Naive B cell (primary cell): ENCODE data around the gene MRPS31. TPM values are rescaled to one million over a fixed set of nuclear protein-coding genes. Genes with fewer than 3 reads are reported as not detected.

ENCODE experiments used
- ATAC-seq, 2 donors: fragments of 150-1000 bp; cut with Tn5 transposase; 2 replicates each; pipeline ENCODE4 v1.10.0; 2021; ENCODE audit warnings: low read depth in 2 of 2, mild to moderate bottlenecking in 2 of 2, moderate library complexity in 2 of 2
- DNase-seq: peaks from one replicate; pipeline ENCODE4 v3.0.0; 2022
- H3K27ac Mint-ChIP-seq, 6 donors: one replicate each; pipeline ENCODE4 v1.8.0; 2020 to 2022; ENCODE audit warnings: mild to moderate bottlenecking in 6 of 6, mixed read lengths in 6 of 6, moderate library complexity in 5 of 6, inconsistent platforms in 2 of 6
- H3K27me3 Mint-ChIP-seq, 3 donors: one replicate each; pipeline ENCODE4 v1.8.0; 2021 to 2022; ENCODE audit warnings: mixed read lengths in 3 of 3, mild to moderate bottlenecking in 1 of 3
- H3K36me3 Mint-ChIP-seq, 2 donors: one replicate each; pipeline ENCODE4 v1.8.0; 2020 to 2022; ENCODE audit warnings: mixed read lengths in 2 of 2, inconsistent platforms in 1 of 2, mild to moderate bottlenecking in 1 of 2
- H3K4me1 Mint-ChIP-seq, 3 donors: one replicate each; pipeline ENCODE4 v1.8.0; 2020 to 2022; ENCODE audit warnings: mixed read lengths in 3 of 3, inconsistent platforms in 1 of 3, mild to moderate bottlenecking in 1 of 3, moderate library complexity in 1 of 3
- H3K4me3 Mint-ChIP-seq, 8 donors: one replicate each; pipeline ENCODE4 v1.8.0; 2020 to 2022; ENCODE audit warnings: mild to moderate bottlenecking in 8 of 8, mixed read lengths in 8 of 8, moderate library complexity in 8 of 8, inconsistent platforms in 2 of 8
- H3K9me3 Mint-ChIP-seq, 7 donors: one replicate each; pipeline ENCODE4 v1.8.0; 2020 to 2022; ENCODE audit warnings: mixed read lengths in 7 of 7, mild to moderate bottlenecking in 5 of 7, inconsistent platforms in 2 of 7, moderate library complexity in 1 of 7
- polyA plus RNA-seq, 6 donors: library from polyadenylated mRNA; unstranded; fragments of 300-500 nt; fragmentation: Illumina TruSeq; gene quantifications; one replicate each; pipeline ENCODE4 v1.2.3, GENCODE V29; 2021; ENCODE audit warnings: low read depth in 6 of 6

The MRPS31 gene
- polyA plus RNA-seq, 6 donors from 2014 or later, result 23.2 to 53.0 (median 46.9) TPM

DNA sequence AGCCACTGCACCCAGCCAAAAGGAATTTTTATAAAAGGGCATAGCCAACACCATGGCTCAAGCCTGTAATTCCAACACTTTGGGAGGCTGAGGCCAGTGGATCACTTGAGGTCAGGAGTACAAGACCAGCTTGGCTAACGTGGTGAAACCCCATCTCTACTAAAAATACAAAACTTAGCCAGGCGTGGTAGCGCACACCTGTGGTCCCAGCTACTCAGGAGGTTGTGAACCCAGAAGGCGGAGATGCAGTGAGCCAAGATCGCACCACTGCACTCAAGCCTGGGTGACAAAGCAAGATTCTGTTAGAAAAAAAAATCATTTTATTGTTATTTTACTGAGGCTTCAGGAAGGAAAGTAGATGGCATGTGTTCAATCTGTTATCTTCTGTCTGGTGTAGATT is 73.3 kb downstream of the MRPS31 start:
- ATAC-seq (peak; percentile 28 to 53), DNase-seq (no peak)
- peaks cover 0 to 4% (median 0%) of the 10 kb centered on the region in 7 donors for H3K9me3 Mint-ChIP-seq
- no peak overlapping the region for H3K4me3 Mint-ChIP-seq
- H3K36me3 Mint-ChIP-seq, result no peaks in the 10 kb centered on the region
- H3K27ac Mint-ChIP-seq, result no peak overlapping the region
- peaks cover 7 to 14% (median 8%) of the 10 kb centered on the region in 3 donors for H3K4me1 Mint-ChIP-seq
- no peaks in the 10 kb centered on the region for H3K27me3 Mint-ChIP-seq

DNA sequence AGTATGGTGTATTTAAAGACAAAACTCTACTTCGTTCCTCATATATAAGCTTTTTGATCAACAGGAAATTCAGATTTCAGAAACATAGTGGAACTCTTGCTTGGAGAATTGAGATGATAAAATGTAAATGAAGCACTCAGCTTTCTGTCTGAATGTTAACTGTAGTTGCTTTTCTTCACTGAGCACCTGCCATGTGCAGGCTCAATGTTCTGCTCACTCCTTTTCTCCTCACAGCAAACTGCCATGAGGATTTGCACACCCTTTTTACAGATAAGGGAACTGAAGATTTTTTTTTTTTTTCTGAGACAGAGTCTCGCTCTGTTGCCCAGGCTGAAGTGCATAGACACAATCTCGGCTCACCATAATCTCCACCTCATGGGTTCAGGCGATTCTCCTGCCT is 76.6 kb downstream of the MRPS31 start:
- DNase-seq (no peak), ATAC-seq (no peak)
- Mint-ChIP-seq H3K27ac (no peak overlapping the region), H3K9me3 (peaks cover 0 to 4% (median 0%) of the 10 kb centered on the region in 7 donors), H3K27me3 (no peaks in the 10 kb centered on the region), H3K4me1 (peaks cover 7 to 14% (median 8%) of the 10 kb centered on the region in 3 donors), H3K4me3 (no peak overlapping the region), H3K36me3 (no peaks in the 10 kb centered on the region)

DNA sequence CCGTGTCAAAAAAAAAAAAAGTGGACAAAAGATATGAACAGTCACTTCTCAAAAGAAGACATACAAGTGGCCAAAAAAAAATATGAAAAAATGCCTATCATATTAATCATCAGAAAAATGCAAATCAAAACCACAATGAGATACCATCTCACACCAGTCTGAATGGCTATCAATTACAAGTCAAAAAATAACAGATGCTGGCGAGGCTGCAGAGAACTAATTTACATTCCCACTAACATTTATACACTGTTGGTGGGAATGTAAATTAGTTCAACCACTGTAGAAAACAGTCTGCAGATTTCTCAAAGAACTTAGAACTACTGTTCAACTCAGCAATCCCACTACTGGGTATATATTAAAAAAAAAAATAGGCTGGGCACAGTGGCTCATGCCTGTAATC is 78.0 kb downstream of the MRPS31 start:
- ATAC-seq, result no peak

DNA sequence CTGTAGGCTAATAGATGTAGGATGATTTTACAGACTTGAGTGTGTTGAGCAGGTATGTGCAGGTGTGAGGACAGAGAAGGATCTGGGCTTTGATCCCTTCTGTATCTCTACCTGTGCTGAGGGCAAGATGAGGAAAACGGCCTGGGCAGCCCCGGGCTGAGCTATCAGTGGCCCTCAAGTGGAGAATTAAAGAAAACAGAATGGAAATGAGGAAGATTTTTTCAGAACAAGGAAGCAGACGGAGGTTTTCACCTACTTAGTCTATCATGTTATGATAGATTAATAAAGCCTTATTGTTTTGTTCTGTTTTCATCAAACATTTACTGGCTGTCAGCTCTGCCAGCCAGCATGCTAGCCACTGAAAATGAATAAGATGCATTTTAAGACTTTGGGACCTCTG is 82.2 kb downstream of the MRPS31 start:
- Mint-ChIP-seq H3K36me3 (no peaks in the 10 kb centered on the region), H3K4me1 (no peaks in the 10 kb centered on the region), H3K27ac (no peak overlapping the region), H3K4me3 (no peak overlapping the region), H3K9me3 (no peaks in the 10 kb centered on the region), H3K27me3 (no peaks in the 10 kb centered on the region)
- ATAC-seq, result no peak
- no peak for DNase-seq

More for the DNA sequence above, 78.0 kb downstream of the MRPS31 start:
- no peak for DNase-seq
- H3K9me3 Mint-ChIP-seq, result peaks cover 0 to 4% (median 0%) of the 10 kb centered on the region in 7 donors
- H3K27me3 Mint-ChIP-seq, result no peaks in the 10 kb centered on the region
- H3K36me3 Mint-ChIP-seq, result no peaks in the 10 kb centered on the region
- H3K27ac Mint-ChIP-seq, result no peak overlapping the region
- H3K4me3 Mint-ChIP-seq, result no peak overlapping the region
- H3K4me1 Mint-ChIP-seq, result peaks cover under 1 to 8% (median 1%) of the 10 kb centered on the region in 3 donors

DNA sequence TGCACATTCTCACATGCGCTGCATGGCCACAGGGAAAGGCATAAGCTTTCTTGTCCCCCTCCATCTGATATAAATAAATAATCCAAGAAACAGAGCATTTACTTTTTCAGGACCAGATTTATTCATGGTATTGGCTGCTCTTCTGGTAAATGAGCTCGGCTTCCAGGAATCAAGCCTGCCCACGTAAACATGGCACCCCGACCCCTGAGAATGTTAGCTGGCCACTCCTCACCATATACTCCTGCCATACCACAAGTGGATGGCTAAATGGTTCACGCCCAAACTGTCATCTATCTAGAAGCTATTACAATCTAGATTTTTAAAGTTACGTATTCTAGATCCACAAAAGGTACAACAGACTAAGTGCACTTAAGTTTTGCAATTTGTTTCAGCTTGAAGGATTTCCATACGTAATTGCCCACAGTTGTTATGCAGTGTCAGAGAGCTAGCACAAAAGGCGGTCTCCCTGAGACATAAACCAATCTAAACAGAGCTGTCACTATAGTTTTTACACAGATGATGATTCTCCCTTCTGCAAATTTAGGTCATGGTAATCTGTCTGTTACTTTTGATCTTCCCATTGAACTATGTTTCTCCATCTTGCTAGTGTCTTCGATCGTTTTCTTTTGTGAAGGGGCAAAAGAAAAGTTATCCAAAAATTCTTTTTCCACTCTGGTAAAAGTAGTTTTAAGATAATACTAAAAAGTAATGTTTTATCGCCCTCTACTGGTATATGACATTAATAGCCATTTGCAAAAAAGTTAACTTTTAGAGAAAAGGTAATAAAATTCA is 88.3 kb downstream of the MRPS31 start:
- H3K4me1 Mint-ChIP-seq, result peaks cover 21 to 28% (median 26%) of the 10 kb centered on the region in 3 donors
- H3K4me3 Mint-ChIP-seq, result peak overlapping the region in 7 of 8 donors; percentile 28 to 79 (median 58)
- H3K27me3 Mint-ChIP-seq, result no peaks in the 10 kb centered on the region
- H3K27ac Mint-ChIP-seq, result peak overlapping the region in 3 of 6 donors; percentile 20 to 93 (median 83)
- H3K9me3 Mint-ChIP-seq, result no peaks in the 10 kb centered on the region
- ATAC-seq, result peak; percentile 63 to 65
- H3K36me3 Mint-ChIP-seq, result no peaks in the 10 kb centered on the region
- DNase-seq, result peak; percentile 32

DNA sequence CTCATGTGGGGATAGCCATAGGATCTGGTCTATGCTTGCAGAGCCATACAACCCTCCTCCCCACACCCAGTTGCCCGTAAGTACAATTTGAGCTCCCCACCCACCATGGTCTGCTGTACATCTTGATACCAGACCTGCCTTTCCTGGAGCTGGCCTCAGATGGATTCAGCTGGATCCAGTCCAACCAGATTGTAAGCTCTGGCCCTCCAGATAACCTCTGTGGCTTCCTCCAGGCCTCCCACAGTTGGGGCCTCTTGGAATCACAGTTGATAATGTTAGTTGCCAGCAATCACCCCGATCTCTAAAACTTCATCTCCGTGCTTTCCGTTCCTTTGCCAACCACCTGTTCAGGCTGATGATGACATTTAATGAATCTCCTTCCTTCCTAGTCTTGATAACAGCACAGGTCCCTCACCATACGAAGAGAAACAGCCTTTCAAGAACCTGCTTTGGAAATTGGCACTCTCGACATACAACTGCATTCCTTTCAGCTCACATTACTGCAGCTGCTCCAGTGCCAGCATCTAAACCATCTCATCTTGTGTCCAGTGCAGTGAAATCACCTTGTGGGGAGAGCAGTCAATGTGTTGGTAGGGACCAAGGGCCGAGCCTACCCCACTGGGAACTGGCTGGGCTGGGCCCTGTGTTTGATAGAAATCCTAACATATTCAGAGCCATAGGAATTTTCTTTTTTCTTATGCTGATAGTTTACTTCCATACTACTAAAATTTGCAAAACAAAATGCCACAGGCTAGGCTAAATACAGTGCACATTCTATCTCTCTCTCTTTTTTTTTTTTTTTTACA is 89.4 kb downstream of the MRPS31 start:
- Mint-ChIP-seq H3K4me1 (peaks cover 21 to 28% (median 26%) of the 10 kb centered on the region in 3 donors), H3K27me3 (no peaks in the 10 kb centered on the region), H3K4me3 (peak overlapping the region in 5 of 8 donors; percentile 4 to 70 (median 63)), H3K9me3 (no peaks in the 10 kb centered on the region), H3K27ac (peak overlapping the region in 3 of 6 donors; percentile 2 to 53 (median 31)), H3K36me3 (no peaks in the 10 kb centered on the region)
- no peak for ATAC-seq
- no peak for DNase-seq

DNA sequence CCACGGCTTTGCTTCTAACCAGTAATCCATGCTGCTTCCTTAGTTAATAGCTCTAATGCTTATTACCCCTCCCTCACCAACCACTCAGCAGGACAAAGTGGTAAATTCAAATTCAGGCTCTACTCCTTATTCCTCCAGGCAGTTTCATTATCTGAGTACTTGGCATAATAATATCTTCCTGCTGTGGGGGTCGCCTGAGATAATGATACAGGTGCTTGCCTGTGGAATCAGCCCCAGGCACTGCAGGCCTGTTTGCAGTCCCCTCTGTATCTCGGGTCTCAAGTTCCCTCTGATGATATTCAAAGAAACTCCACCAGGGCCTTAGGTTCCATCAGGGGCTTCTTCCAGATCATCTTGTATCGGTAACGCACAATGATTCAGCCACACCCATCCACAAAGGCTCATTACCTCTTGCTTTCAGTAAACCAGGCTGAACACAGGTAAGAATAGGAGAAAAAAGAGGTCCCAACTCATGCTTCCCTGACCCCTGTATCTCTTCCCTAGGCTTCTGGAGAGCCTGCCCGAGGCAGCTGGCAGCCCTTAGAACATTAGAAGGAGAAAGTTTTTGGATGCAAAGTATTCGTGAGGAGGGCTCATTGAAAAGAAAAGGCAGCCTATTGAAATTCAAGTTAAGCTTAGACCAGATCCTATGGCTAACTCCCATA is 90.2 kb downstream of the MRPS31 start:
- Mint-ChIP-seq H3K27me3 (no peaks in the 10 kb centered on the region), H3K4me3 (peak overlapping the region in 3 of 8 donors; percentile 3 to 67 (median 25)), H3K36me3 (no peaks in the 10 kb centered on the region), H3K9me3 (no peaks in the 10 kb centered on the region), H3K27ac (peak overlapping the region in 1 of 6 donors; percentile 10), H3K4me1 (peaks cover 21 to 28% (median 26%) of the 10 kb centered on the region in 3 donors)
- no peak for DNase-seq
- no peak for ATAC-seq

DNA sequence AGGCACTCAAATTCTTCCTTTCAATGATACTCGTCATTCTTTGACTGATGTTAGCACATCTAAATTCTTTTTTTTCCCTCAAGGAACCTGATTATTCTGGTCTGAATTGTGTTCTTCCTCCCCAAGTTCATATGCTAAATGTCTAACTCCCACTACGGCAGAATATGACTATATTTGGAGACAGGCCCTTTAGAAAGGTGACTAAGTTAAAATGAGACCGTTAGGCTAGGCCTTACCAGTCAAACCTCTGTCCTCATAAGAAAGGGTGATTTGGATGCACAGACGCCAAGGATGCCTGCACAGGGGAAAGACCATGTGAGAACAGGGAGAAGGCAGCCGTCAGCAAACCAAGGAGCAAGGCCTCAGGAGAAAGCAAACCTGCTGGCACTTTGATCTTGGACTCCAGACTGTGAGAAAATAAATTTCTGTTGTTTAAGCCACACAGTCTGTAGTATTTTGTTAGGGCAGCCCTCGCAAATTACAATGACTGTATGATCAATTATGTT is 91.5 kb downstream of the MRPS31 start:
- H3K27me3 Mint-ChIP-seq, result no peaks in the 10 kb centered on the region
- no peaks in the 10 kb centered on the region for H3K9me3 Mint-ChIP-seq
- no peak overlapping the region for H3K4me3 Mint-ChIP-seq
- no peaks in the 10 kb centered on the region for H3K36me3 Mint-ChIP-seq
- ATAC-seq, result no peak
- no peak for DNase-seq
- peak overlapping the region in 1 of 6 donors; percentile 49 for H3K27ac Mint-ChIP-seq
- H3K4me1 Mint-ChIP-seq, result peaks cover 21 to 28% (median 26%) of the 10 kb centered on the region in 3 donors

Other genes starting within 250 kb of the MRPS31 start
- gene FOXO1, start 104.5 kb downstream of the MRPS31 start, polyA plus RNA-seq, result 100 to 1,000 TPM in 5 of 6 donors, 10 to 100 TPM in 1; 70.3 to 174 (median 117) TPM
- gene SLC25A15, start 18.4 kb upstream of the MRPS31 start, polyA plus RNA-seq, result 1 to 10 TPM; 1.1 to 9.4 (median 2.8) TPM
- gene ELF1, start 248.1 kb upstream of the MRPS31 start, polyA plus RNA-seq, result 100 to 1,000 TPM; 127 to 183 (median 144) TPM